GM19099 (cell line): ENCODE measurements around the gene DMRT1.

ENCODE experiments used
- POLR2A ChIP-seq: IDR thresholded peaks from 3 replicates; pipeline ENCODE4 v1.6.1; 2011; ENCODE audit warnings: low read depth; ENCODE audit not compliant: insufficient read length; ENCODE audit errors: extremely low read depth

The DMRT1 gene

GRCh38 chr9:1018121-1018520 is 176.6 kb downstream of the DMRT1 start:
- TF ChIP-seq POLR2A, result no peak
